A204.1 (cell line): Measurements from ENCODE around the gene STK16.
A peak's percentile ranks its signal among the peaks of the same experiment; 100 is the strongest.

Experiments
- FAIRE-seq: peaks from 2 replicates; lab custom pipeline; 2012; peaks lifted over from hg19 to GRCh38; lab: Jason Lieb, UNC

The STK16 gene

DNA sequence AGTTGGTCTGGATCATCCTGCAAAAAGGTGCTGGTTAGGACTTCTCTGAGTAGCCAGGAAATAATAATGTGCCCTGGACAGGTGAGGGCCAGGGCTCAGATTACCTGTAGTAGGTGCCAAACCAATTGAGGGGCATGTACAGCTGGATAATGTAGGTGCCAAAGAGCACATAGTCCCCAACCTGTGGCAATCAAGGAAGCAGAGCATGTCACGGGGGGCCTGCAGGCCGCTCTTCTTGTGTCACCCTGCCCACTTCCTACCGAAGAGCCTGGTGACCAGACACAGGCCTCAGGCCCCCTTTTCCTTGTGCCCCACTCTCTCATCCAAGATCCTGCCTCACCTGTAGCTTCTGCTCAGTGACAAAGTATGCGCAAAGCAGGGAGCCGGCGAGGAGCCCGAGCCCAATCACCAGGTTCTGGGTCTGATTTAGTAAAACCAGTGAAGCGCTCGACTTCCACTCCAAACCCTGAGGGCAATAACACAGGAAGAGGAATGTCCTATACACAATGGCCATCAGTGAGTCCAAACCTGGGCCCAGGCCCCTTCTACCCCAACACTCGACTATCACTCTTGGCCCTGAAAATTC lies 31.7 kb upstream of the STK16 start:
- FAIRE-seq: no peak

GRCh38 chr2:219214141-219214540 lies 31.1 kb upstream of the STK16 start:
- FAIRE-seq: no peak

DNA sequence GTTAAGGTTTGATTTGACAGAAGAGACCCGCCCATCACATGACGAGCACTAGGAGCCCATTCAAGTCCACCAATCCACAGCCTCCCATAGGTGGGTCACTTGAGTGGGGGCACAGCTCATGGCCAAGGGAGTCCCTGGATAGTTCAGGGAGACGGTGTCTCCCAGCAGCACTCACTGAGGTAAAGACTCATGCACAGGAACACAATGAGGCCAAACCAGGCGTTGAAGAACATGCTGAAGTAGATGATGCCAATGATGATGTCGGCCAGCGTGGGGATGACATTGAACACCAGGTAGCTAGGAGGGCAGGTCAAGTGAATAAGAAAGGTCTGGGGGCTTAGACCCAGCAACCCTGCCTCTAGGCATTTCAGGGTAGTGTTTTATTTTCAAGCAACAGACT lies 30.5 kb upstream of the STK16 start:
- no peak for FAIRE-seq

- no peak for FAIRE-seq
These were observed 29.3 kb upstream of the STK16 start for GRCh38 chr2:219215871-219216534.

DNA sequence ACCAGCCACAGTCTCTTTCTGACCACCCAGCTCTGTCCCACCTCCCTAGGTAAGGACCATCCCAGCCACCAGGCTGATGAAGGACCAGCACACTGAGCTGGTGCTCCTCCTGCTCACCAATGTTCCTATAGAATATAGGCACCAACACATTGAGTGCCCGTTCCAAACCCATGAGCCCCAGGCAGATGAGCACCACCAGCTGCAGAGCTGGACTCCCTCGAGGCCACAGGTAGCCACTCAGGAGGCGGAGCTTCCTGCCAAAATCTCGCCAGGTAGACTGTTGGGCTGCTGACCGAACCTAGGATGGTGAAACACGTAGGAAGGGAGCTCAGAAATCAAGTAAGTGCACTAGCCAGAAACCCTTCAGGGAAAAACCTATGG lies 28.8 kb upstream of the STK16 start:
- FAIRE-seq: no peak

GRCh38 chr2:219218217-219218731 lies 27.0 kb upstream of the STK16 start:
- no peak for FAIRE-seq

DNA sequence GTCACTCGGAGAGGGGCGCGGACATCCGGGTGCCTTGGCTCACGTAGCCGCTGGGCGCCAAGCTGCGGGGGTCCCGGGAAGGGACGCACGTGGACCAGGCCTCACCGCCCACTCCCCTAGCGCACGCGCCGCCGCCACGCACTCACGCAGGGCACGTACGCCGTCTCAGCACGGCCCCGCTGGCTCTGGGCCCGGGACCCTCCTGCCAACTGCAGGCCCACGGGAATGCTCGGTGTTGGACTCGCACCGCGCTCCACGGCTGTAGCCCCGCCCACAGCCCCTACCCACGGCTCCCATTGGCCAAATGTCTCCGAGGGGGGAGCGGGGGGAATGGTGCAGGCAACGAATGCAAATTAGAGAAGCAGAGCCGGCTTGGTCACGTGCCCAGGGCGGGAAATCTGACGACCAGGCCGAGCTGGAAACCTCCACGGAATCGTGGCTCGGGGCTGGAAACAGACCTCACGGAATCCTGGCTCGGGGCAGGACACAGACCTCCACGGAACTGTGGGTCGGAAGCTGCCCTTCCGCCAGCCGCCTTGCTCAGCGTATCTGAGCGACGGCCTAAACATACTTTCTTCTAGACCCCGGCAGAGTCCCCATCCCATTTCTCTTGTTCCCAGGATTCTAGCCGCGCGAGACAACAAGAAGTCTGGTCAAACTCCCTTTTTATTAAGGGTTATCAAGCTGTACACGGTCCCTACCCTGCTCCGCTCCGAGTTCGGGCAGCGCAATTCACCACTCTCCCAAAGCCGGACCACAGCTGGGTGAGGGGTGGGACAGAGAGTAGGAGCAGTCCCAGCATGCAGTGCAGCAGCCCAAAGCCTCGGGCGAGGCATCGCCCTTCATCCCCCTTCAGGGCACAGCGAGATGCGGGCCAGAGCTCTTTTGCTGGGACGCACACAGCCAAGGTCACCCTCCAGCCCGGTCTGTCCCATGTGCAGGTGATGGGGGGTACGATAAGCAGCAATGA lies 26.3 kb upstream of the STK16 start, which contains the start of gene ABCB6:
Gene ABCB6 (minus strand): TSS at position 227 of the 970 bp plus-strand sequence. CDS start 285 bp downstream, outside the sequence.
- no peak for FAIRE-seq

- no peak for FAIRE-seq
These were observed 25.3 kb upstream of the STK16 start for GRCh38 chr2:219219784-219220532.

- no peak for FAIRE-seq
These were observed 24.5 kb upstream of the STK16 start for GRCh38 chr2:219220652-219221402.

DNA sequence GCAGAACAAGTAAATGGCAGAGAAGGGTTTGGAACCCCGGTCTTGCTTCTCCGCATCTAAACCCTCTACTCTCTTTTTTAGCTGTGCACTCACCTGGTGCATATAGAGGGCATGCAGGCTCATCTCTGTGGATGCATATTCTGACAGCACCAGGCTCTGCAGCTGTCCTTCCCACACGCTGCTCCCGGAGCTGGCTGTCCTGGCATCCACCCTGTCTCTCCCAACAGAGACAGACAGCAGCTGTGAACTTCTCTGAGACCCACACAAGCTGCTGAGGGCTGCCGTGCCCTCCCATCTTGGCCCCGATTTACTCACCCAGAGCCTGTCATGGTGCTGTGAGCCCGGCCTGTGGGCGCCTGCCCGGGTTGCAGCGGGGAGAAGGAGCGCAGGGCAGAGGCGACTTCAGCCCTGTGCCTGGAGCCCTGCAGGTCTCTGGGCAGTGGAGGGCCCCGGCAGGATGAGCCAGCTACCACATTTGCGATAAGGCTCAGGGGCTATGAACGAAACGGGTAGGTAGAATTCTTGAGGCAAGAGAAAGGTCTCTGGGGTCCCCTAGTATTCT lies 23.2 kb upstream of the STK16 start:
- no peak for FAIRE-seq

GRCh38 chr2:219223831-219224610 lies 21.3 kb upstream of the STK16 start:
- no peak for FAIRE-seq

DNA sequence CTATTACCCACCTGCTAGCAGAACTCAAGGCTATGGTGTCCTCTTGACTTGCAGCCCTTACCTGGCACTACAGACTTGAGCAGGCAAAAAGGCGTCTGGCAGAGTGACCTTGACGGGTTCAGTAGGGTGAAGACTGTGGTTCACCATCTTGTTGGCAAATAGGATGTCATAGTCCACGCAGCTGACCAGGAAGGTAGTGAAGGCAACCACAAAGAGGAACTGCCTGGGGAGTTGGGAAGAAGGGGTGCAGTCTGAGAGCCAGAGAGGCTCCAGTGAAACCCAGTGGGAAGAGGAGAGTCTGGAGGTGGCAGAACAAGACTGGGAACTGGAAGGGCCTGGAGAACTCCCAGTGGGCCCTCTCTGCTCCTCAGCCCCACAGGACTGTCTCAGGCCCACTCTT lies 19.9 kb upstream of the STK16 start:
- FAIRE-seq: no peak

- FAIRE-seq: no peak
These were observed 17.0 kb upstream of the STK16 start for GRCh38 chr2:219228041-219228910.

- no peak for FAIRE-seq
These were observed 16.4 kb upstream of the STK16 start for GRCh38 chr2:219228911-219229304.

- peak; percentile 96 for FAIRE-seq
These were observed 15.8 kb upstream of the STK16 start, which contains the start of the genes ANKZF1 and ATG9A for GRCh38 chr2:219229305-219230058. ANKZF1 (plus strand) TSS chr2:219229806; CDS start chr2:219230258, 452 bp downstream. ATG9A (minus strand) TSS chr2:219229636; CDS start chr2:219228024, 1,612 bp downstream.

GRCh38 chr2:219230059-219230540 lies 15.2 kb upstream of the STK16 start:
- FAIRE-seq: no peak

DNA sequence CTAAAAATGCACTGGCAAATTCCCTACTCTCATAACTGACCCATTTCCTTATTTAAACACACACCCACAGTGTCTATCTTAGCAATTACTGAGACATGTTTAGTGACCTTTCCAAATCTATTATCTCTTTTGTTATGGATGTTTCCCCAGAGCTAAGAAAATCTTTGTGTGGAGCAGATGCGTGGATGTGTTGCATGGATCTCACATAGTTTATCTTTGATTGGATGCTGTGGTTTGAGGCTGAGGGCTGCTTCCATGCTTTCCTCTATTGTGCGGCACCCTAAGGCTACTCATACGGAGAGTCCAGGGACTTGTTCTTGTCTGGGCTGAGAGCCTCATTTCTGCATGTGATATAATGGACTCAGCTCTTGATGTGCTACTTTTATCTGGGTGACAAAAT lies 10.9 kb upstream of the STK16 start:
- no peak for FAIRE-seq

DNA sequence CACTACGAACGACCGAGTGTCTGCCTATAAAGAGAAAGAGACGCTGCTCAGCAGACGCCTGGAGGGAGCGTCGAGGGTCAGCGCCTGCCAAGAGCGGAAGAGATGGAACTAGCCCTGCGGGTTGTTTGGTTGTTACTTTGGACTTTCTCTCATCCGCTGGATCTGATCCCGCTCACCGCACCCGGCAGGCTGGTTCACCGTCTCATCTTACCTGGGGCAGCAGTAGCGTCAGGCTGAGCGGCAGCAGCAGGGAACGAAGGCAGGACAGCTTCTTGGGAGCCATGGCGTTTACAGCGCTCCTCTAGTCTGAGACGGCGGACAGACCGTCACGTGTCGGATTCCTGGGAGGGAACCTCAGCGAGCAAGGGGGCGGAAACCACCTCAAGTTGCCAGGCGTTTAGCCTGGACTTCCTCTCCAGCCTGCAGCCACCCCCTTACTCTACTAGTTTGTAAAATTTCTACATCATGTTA lies 2.0 kb upstream of the STK16 start:
- FAIRE-seq: no peak
